ENCODE data around the gene SCAMP2. TPM values are rescaled to one million over a fixed set of nuclear protein-coding genes. Genes with fewer than 3 reads are reported as not detected.

The SCAMP2 gene
- total RNA-seq, 1 experiment from 2014 or later, result 55.8 TPM

DNA sequence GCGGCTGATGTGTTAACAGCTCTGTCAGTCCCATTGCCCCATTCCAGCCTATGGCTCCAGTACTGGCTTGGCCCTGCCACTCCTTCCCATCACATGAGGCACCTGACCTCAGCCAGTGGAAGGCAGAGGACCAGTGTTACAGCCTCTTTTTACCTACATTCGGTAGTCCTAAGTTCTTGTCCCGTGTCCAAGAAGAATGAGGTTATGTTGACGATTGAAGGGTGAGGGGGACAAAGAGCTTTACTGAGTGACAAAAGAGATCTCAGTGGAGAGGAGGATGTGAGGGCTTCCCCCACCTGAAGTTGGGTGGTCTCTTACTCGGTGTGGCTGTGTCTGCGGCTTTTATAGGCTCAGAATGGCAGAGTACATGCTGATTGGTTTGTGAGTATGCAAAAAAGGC is 9.4 kb upstream of the SCAMP2 start:
- Histone ChIP-seq H4K20me1 (ENCODE audit: insufficient read depth) (no peaks in the 10 kb centered on the region), H3K9me2 (ENCODE audit: insufficient read depth) (no peaks in the 10 kb centered on the region), H3K27me3 (ENCODE audit: insufficient read depth, low read length) (no peaks in the 10 kb centered on the region), H3K9ac (ENCODE audit: low read length) (no peak overlapping the region), H3K36me3 (ENCODE audit: control insufficient read depth in 1 of 2, insufficient read depth in 2 of 2, low read length in 2 of 2) (no peaks in the 10 kb centered on the region), H3K9me3 (ENCODE audit: control insufficient read depth in 1 of 2, insufficient read depth in 1 of 2, low read depth in 1 of 2, low read length in 2 of 2) (peaks cover 5 to 6% of the 10 kb centered on the region in 2 experiments; a peak in 2 of 4 replicates), H3K4me2 (ENCODE audit: low read length) (no peak overlapping the region), H3K4me3 (replicated peaks in 1 of 2; ENCODE audit: low read depth in 1 of 2, low read length in 2 of 2) (no peak overlapping the region), H3K79me2 (ENCODE audit: insufficient read depth, low read length) (no peaks in the 10 kb centered on the region), H2AFZ (ENCODE audit: low read depth, low read length, poor library complexity, severe bottlenecking) (no peak overlapping the region), H3K4me1 (ENCODE audit: control insufficient read depth in 1 of 2, insufficient read depth in 2 of 2, low read length in 2 of 2) (peaks cover 6 to 17% of the 10 kb centered on the region in 2 experiments), H3K27ac (ENCODE audit: low read depth, low read length) (no peak overlapping the region)
- POLR2A ChIA-PET, result no interaction called here
- no peak for DNase-seq (ENCODE audit: low read depth, low spot score)
- intact Hi-C loops (cut with micrococcal nuclease), result no loop called here
- ATAC-seq, result no peak
- CTCF ChIA-PET, result no interaction called here
- RAD21 ChIA-PET (ENCODE audit: low non-redundant PET in 1 of 2, low total read pairs in 2 of 2, uncharacterized antibody in 2 of 2, unreplicated experiment in 2 of 2), result no interaction called here
- TF ChIP-seq JUND (IDR thresholded peaks at IDR 0.05) (no peak), POLR2A (IDR thresholded peaks at IDR 0.05; ENCODE audit: borderline replicate concordance, extremely low read depth, insufficient read depth, insufficient read length) (no peak), CEBPB (IDR thresholded peaks at IDR 0.05; ENCODE audit: low read depth) (no peak), POLR2AphosphoS5 (IDR thresholded peaks at IDR 0.05; ENCODE audit: low read depth, low read length) (no peak), SP1 (IDR thresholded peaks at IDR 0.05; ENCODE audit: low read depth) (no peak), RAD21 (IDR thresholded peaks at IDR 0.05; ENCODE audit: low read depth) (no peak), SIN3A (IDR thresholded peaks at IDR 0.05; ENCODE audit: low read depth) (no peak), FOSL1 (IDR thresholded peaks at IDR 0.05; ENCODE audit: low read depth) (no peak), EZH2phosphoT487 (IDR thresholded peaks at IDR 0.05; ENCODE audit: borderline replicate concordance) (no peak), ELF1 (IDR thresholded peaks at IDR 0.05; ENCODE audit: borderline replicate concordance, low read depth) (no peak)
- TF ChIP-seq, protein P1, sequence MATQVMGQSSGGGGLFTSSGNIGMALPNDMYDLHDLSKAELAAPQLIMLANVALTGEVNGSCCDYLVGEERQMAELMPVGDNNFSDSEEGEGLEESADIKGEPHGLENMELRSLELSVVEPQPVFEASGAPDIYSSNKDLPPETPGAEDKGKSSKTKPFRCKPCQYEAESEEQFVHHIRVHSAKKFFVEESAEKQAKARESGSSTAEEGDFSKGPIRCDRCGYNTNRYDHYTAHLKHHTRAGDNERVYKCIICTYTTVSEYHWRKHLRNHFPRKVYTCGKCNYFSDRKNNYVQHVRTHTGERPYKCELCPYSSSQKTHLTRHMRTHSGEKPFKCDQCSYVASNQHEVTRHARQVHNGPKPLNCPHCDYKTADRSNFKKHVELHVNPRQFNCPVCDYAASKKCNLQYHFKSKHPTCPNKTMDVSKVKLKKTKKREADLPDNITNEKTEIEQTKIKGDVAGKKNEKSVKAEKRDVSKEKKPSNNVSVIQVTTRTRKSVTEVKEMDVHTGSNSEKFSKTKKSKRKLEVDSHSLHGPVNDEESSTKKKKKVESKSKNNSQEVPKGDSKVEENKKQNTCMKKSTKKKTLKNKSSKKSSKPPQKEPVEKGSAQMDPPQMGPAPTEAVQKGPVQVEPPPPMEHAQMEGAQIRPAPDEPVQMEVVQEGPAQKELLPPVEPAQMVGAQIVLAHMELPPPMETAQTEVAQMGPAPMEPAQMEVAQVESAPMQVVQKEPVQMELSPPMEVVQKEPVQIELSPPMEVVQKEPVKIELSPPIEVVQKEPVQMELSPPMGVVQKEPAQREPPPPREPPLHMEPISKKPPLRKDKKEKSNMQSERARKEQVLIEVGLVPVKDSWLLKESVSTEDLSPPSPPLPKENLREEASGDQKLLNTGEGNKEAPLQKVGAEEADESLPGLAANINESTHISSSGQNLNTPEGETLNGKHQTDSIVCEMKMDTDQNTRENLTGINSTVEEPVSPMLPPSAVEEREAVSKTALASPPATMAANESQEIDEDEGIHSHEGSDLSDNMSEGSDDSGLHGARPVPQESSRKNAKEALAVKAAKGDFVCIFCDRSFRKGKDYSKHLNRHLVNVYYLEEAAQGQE (IDR thresholded peaks at IDR 0.05; ENCODE audit: low read depth), result no peak
- TF ChIP-seq, protein P2, sequence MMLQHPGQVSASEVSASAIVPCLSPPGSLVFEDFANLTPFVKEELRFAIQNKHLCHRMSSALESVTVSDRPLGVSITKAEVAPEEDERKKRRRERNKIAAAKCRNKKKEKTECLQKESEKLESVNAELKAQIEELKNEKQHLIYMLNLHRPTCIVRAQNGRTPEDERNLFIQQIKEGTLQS (IDR thresholded peaks at IDR 0.05), result no peak
- no TSS peak for BruUV-seq (replicated peaks)

Data from HCT116 (cell line).